ENCODE results near the gene PLK1.

GRCh38 chr16:23724785-23725131 lies 46.1 kb downstream of the PLK1 start:
- TF ChIP-seq, protein P1, sequence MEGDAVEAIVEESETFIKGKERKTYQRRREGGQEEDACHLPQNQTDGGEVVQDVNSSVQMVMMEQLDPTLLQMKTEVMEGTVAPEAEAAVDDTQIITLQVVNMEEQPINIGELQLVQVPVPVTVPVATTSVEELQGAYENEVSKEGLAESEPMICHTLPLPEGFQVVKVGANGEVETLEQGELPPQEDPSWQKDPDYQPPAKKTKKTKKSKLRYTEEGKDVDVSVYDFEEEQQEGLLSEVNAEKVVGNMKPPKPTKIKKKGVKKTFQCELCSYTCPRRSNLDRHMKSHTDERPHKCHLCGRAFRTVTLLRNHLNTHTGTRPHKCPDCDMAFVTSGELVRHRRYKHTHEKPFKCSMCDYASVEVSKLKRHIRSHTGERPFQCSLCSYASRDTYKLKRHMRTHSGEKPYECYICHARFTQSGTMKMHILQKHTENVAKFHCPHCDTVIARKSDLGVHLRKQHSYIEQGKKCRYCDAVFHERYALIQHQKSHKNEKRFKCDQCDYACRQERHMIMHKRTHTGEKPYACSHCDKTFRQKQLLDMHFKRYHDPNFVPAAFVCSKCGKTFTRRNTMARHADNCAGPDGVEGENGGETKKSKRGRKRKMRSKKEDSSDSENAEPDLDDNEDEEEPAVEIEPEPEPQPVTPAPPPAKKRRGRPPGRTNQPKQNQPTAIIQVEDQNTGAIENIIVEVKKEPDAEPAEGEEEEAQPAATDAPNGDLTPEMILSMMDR (conservative IDR thresholded peaks at IDR 0.05 in 1 of 2, IDR thresholded peaks at IDR 0.05 in 1 of 2; ENCODE audit: extremely low read depth in 1 of 2, insufficient read depth in 1 of 2, low read depth in 1 of 2, low read length in 2 of 2) = no peak
- no peak for TF ChIP-seq EZH2 (IDR thresholded peaks at IDR 0.05; ENCODE audit: borderline replicate concordance, low read length)

Data from mammary epithelial cell (primary cell).